Panc1 (cell line): Measurements from ENCODE around the gene GMPPA.

Experiments
- CTCF ChIP-seq: fragments of 450-650 bp; IDR thresholded peaks from 2 replicates; pipeline ENCODE4 v1.5.1; 2017; ENCODE audit warnings: mild to moderate bottlenecking
- SIN3A ChIP-seq: IDR thresholded peaks from 2 replicates; pipeline ENCODE4 v1.6.1; 2012; ENCODE audit warnings: low read depth, mild to moderate bottlenecking, low read length, moderate library complexity, borderline replicate concordance; ENCODE audit not compliant: insufficient read depth

GRCh38 chr2:219475697-219476651 is 22.7 kb upstream of the GMPPA start:
- no peak for TF ChIP-seq SIN3A
- peak; percentile 96 for TF ChIP-seq CTCF
